Esophagus muscularis mucosa (tissue), 4 donors: ENCODE results near the gene USP5. TPM values are rescaled to one million over a fixed set of nuclear protein-coding genes. Genes with fewer than 3 reads are reported as not detected.

ENCODE experiments used
- DNase-seq: peaks from one replicate; pipeline ENCODE4 v3.0.0-alpha.2; 2017; ENCODE audit errors: extremely low spot score
- H3K27ac ChIP-seq, 4 donors: fragments of 200-600 bp; sonication (generic); replicated peaks in 1 of 4; 1 replicate in 3 of 4; 2 replicates in 1 of 4; pipeline ENCODE4 v1.5.1; 2016 to 2019; ENCODE audit warnings: mild to moderate bottlenecking in 1 of 4
- H3K27me3 ChIP-seq, 4 donors: fragments of 200-600 bp; sonication (generic); one replicate each; pipeline versions ENCODE4 v1.5.1 to v1.6.0; 2016 to 2019
- H3K36me3 ChIP-seq, 4 donors: fragments of 200-600 bp; sonication (generic); one replicate each; pipeline ENCODE4 v1.5.1; 2016 to 2019
- H3K4me1 ChIP-seq, 4 donors: fragments of 200-600 bp; sonication (generic); one replicate each; pipeline ENCODE4 v1.5.1; 2016 to 2019
- H3K4me3 ChIP-seq, 4 donors: fragments of 200-600 bp; sonication (generic); 1 replicate in 2 of 4; 2 replicates in 2 of 4; pipeline ENCODE4 v1.5.1; 2016 to 2019; ENCODE audit warnings: mild to moderate bottlenecking in 4 of 4, moderate library complexity in 1 of 4
- H3K9me3 ChIP-seq, 4 donors: fragments of 200-600 bp; sonication (generic); 1 replicate in 3 of 4; 2 replicates in 1 of 4; pipeline ENCODE4 v1.5.1; 2016 to 2019
- CTCF ChIP-seq, 3 experiments: fragments of 200-600 bp in 2 of 3; fragments of 450-650 bp in 1 of 3; sonication (generic) in 2 of 3; IDR thresholded peaks; one replicate each; pipeline ENCODE4 v1.5.1; 2017 to 2019; ENCODE audit warnings: antibody characterized with exemption in 3 of 3, mild to moderate bottlenecking in 2 of 3, moderate library complexity in 1 of 3
- EP300 ChIP-seq: sonication (generic); formaldehyde crosslinking; IDR thresholded peaks from one replicate; pipeline ENCODE4 v1.6.1; 2017; ENCODE audit warnings: antibody characterized with exemption
- POLR2A ChIP-seq: fragments of 450-650 bp; IDR thresholded peaks from one replicate; pipeline ENCODE4 v1.6.1; 2017; ENCODE audit warnings: antibody characterized with exemption, moderate library complexity, mild to moderate bottlenecking, low read depth
- POLR2AphosphoS5 ChIP-seq, 2 donors: sonication (generic); formaldehyde crosslinking; IDR thresholded peaks; one replicate each; pipeline ENCODE4 v1.6.1; 2017; ENCODE audit warnings: antibody characterized with exemption in 2 of 2
- WGBS: methylation state at CpG from one replicate; pipeline ENCODE4 v1.1.5; 2018; 5-methylcytosine and 5-hydroxymethylcytosine counted together
- intact Hi-C: fragments of 100-400 bp; cut with DNase I; formaldehyde crosslinking; loops from one replicate; pipeline ENCODE4 v1.15.1; 2023
- total RNA-seq, 4 donors: library from RNA; depleted of rRNA; stranded (reverse); fragments of >200 nt; gene quantifications; one replicate each; pipeline versions ENCODE4 v1.1.0 to v1.2.1, GENCODE V29; 2016

USP5 gene
- total RNA-seq, 4 donors from 2014 or later, result 49.8 to 68.7 (median 58.4) TPM

DNA sequence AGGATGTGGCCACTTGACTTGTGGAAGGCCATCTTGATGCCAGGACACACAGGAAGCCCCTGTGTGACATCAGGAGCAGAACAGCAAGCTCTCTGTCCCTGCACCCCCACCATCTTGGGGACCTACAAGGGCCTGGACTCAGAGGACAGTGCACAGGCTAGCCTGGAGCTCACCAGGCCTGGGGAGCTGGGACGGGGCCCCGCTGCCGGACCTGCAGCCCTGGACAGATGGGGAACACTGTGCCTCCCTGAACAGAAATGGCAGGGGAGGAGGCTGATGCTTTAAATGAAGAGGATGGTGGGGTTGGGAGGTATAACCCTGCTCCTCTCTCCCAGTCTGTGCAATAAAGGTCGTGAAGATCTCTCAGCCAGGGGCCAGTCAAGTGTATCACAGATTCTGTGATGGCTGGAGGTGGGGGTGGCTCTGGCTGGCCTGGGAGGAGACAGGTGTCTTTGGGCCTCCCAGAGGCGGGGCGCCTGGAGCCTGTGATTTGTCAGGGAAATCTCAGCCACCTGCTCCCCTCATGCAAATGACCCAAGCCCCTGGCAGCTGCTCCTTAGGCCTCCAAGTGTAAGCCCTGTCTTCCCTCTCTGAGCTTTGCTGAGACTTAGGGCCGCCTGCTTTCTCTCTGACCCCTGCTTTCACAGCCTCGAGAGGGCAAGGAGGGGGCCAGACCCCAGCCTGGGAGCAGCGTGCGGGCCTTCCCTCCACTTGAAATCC, 12.3 kb upstream of the USP5 start:
- 82% methylated on average over 9 of the region's 10 CpGs for WGBS
- H3K9me3 ChIP-seq, result no peaks in the 10 kb centered on the region
- intact Hi-C loops, result no loop called here
- peaks cover 12 to 75% (median 48%) of the 10 kb centered on the region in 4 donors for H3K36me3 ChIP-seq
- H3K27me3 ChIP-seq, result no peaks in the 10 kb centered on the region
- TF ChIP-seq POLR2AphosphoS5 (IDR thresholded peaks at IDR 0.05) (no peak), POLR2A (no peak), EP300 (no peak), CTCF (IDR thresholded peaks at IDR 0.05) (no peak)
- no peak overlapping the region for H3K4me3 ChIP-seq
- peaks cover 0 to 5% (median 0%) of the 10 kb centered on the region in 4 donors for H3K4me1 ChIP-seq
- DNase-seq, result no peak
- H3K27ac ChIP-seq, result no peak overlapping the region

GRCh38 chr12:6840330-6840729, 11.6 kb upstream of the USP5 start:
- TF ChIP-seq POLR2A (no peak), CTCF (IDR thresholded peaks at IDR 0.05) (no peak), EP300 (no peak), POLR2AphosphoS5 (IDR thresholded peaks at IDR 0.05) (no peak)
- intact Hi-C loops, result no loop called here
- Histone ChIP-seq H3K27ac (no peak overlapping the region), H3K9me3 (no peaks in the 10 kb centered on the region), H3K4me3 (no peak overlapping the region), H3K36me3 (peaks cover 12 to 77% (median 55%) of the 10 kb centered on the region in 4 donors), H3K27me3 (no peaks in the 10 kb centered on the region), H3K4me1 (peaks cover 0 to 5% (median 0%) of the 10 kb centered on the region in 4 donors)
- 71% methylated on average over 1 of the region's 1 CpG for WGBS
- no peak for DNase-seq

GRCh38 chr12:6840761-6841515, 11.0 kb upstream of the USP5 start, which contains the start of gene GNB3:
GNB3 (plus strand) TSS chr12:6840925; CDS start chr12:6841288, 363 bp downstream.
- 85% methylated on average over 8 of the region's 24 CpGs for WGBS
- no peak for TF ChIP-seq POLR2A
- no peak for TF ChIP-seq EP300
- TF ChIP-seq CTCF (IDR thresholded peaks at IDR 0.05), result no peak
- TF ChIP-seq POLR2AphosphoS5 (IDR thresholded peaks at IDR 0.05), result no peak
- Histone ChIP-seq H3K4me3 (no peak within 1 kb of the TSS), H3K27ac (no peak within 1 kb of the TSS), H3K4me1 (no peaks in the 10 kb centered on the region), H3K36me3 (peaks cover 12 to 83% (median 61%) of the 10 kb centered on the region in 4 donors), H3K9me3 (no peaks in the 10 kb centered on the region), H3K27me3 (no peaks in the 10 kb centered on the region)
- intact Hi-C loops, result no loop called here
- no peak for DNase-seq

DNA sequence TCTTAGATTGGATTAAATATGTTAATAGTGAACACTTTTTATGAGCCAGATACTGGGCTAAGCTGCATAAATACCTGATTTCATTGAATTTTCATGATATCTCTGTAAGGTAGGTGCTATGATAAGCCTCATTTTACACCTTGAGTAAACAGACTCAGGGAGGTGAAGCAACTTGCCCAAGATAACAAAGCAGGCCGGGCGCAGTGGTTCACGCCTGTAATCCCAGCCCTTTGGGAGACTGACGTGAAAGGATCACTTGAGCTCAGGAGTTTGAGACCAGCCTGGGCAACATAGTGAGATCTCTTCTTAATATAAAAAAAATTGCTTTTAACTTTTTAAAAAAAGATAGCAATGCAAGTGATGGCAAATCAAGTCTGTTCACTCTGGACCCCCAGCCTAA, 9.9 kb upstream of the USP5 start:
- Histone ChIP-seq H3K27ac (no peak overlapping the region), H3K27me3 (no peaks in the 10 kb centered on the region), H3K9me3 (no peaks in the 10 kb centered on the region), H3K36me3 (peaks cover 12 to 85% (median 66%) of the 10 kb centered on the region in 4 donors), H3K4me3 (no peak overlapping the region), H3K4me1 (no peaks in the 10 kb centered on the region)
- TF ChIP-seq POLR2AphosphoS5 (IDR thresholded peaks at IDR 0.05) (no peak), EP300 (no peak), POLR2A (no peak), CTCF (IDR thresholded peaks at IDR 0.05) (no peak)
- 96% methylated on average over 4 of the region's 4 CpGs for WGBS
- intact Hi-C loops, result no loop called here
- no peak for DNase-seq
